PC-3 (cell line): ENCODE measurements around the gene CPB2.

Experiments used
- CTCF ChIP-seq: fragments of 300-600 bp; sonication (generic); conservative IDR thresholded peaks from 2 replicates; pipeline ENCODE4 v1.5.1; 2017; ENCODE audit warnings: antibody characterized with exemption, low read depth, mild to moderate bottlenecking, low read length
- EZH2 ChIP-seq: fragments of 300-600 bp; sonication (generic); IDR thresholded peaks from one replicate; pipeline ENCODE4 v1.6.1; 2017; ENCODE audit warnings: antibody characterized with exemption, mild to moderate bottlenecking, low read length; ENCODE audit not compliant: unreplicated experiment
- EZH2phosphoT487 ChIP-seq: fragments of 300-600 bp; sonication (generic); IDR thresholded peaks from 2 replicates; pipeline ENCODE4 v1.6.1; 2018; ENCODE audit warnings: mild to moderate bottlenecking, antibody characterized with exemption, low read length, borderline replicate concordance

GRCh38 chr13:46040763-46041162, 64.1 kb downstream of the CPB2 start:
- TF ChIP-seq CTCF (no peak), EZH2 (no peak), EZH2phosphoT487 (no peak)
